Pancreas (tissue), 10 donors: ENCODE results near the gene CCDC127. TPM values are rescaled to one million over a fixed set of nuclear protein-coding genes. Genes with fewer than 3 reads are reported as not detected.
"Not testable (repeated sequence)": the region's sequence is repeated elsewhere in the genome, so short reads cannot be mapped to it uniquely, and the experiment has no call there.

Experiments
- ATAC-seq, 4 donors: fragments of 200-7000 bp; cut with Tn5 transposase; one replicate each; pipeline versions ENCODE4 v1.8.0 to v1.9.1; 2020; ENCODE audit warnings: mild to moderate bottlenecking in 4 of 4, moderate library complexity in 4 of 4
- DNase-seq, 6 donors: peaks; one replicate each; pipeline ENCODE4 v3.0.0-alpha.2; 2020
- FAIRE-seq: peaks from 2 replicates; lab custom pipeline; 2012; peaks lifted over from hg19 to GRCh38; lab: Jason Lieb, UNC
- H3K27ac ChIP-seq, 4 donors: fragments of 200-600 bp; sonication (generic); 1 replicate in 3 of 4; 2 replicates in 1 of 4; pipeline versions ENCODE4 v1.5.0 to v1.8.0; 2020
- H3K27me3 ChIP-seq, 4 donors: fragments of 200-600 bp; one replicate each; pipeline ENCODE4 v1.8.0; 2021
- H3K36me3 ChIP-seq, 3 donors: fragments of 200-600 bp; sonication (generic) in 1 of 3; one replicate each; pipeline versions ENCODE4 v1.5.0 to v1.8.0; 2020 to 2021
- H3K4me1 ChIP-seq, 3 donors: fragments of 200-600 bp; one replicate each; pipeline ENCODE4 v1.8.0; 2021
- H3K4me3 ChIP-seq, 4 donors: fragments of 200-600 bp; sonication (generic) in 2 of 4; one replicate each; pipeline versions ENCODE4 v1.5.0 to v1.8.0; 2020 to 2021
- H3K9me3 ChIP-seq, 4 donors: fragments of 200-600 bp; one replicate each; pipeline ENCODE4 v1.8.0; 2021
- WGBS, 2 donors: extraction: QIAGEN DNeasy Blood & Tissue Kit; methylation state at CpG; one replicate each; pipeline ENCODE4 v1.1.7; 2013; 5-methylcytosine and 5-hydroxymethylcytosine counted together
- intact Hi-C, 3 donors: fragments of 100-400 bp; cut with DNase I; formaldehyde crosslinking; loops; one replicate each; pipeline versions ENCODE4 v1.11.1 to v1.14.2; 2022
- polyA plus RNA-seq, 2 donors: library from polyadenylated mRNA; stranded (reverse); fragments of 200-250 nt; gene quantifications; one replicate each; pipeline ENCODE4 v1.2.3, GENCODE V29; 2013
- total RNA-seq, 6 donors: library from RNA; stranded (reverse); fragmentation: NEBNext Ultra II Directional in 4 of 6; extraction: Animal tissue kit (Norgen Biotek cat#: 25700) in 4 of 6; gene quantifications; one replicate each; pipeline versions ENCODE4 v1.2.1 to v1.2.4, GENCODE V29; 2021 to 2023
- TF ChIP-seq, protein P1 (sequence below), 4 donors: fragments of 200-600 bp; sonication (generic) in 3 of 4; IDR thresholded peaks; one replicate each; pipeline versions ENCODE4 v1.5.0 to v1.8.0; 2021; ENCODE audit warnings: antibody characterized with exemption in 4 of 4
- donor health status: healthy with polysubstance abuse.
- donor health status: DM: no; HTN: no; CAD: no; lungs with moderate emphysema.
- donor health status: DM: no; HTN: no; CAD: no.
- donor health status: control.
- donor health status: control.
- donor health status: Bipolar disorder and iron deficiency.
- donor health status: DM: yes; HTN: yes; CAD: no.
- donor health status: DM: no; HTN: no; CAD: no.
- donor health status: DM: no; HTN: no; CAD: no.
- donor health status: DM: yes; HTN: yes; CAD: no.

Gene CCDC127
- total and polyA plus RNA-seq, 8 donors = 1.2 to 3.9 (median 1.9) TPM

DNA sequence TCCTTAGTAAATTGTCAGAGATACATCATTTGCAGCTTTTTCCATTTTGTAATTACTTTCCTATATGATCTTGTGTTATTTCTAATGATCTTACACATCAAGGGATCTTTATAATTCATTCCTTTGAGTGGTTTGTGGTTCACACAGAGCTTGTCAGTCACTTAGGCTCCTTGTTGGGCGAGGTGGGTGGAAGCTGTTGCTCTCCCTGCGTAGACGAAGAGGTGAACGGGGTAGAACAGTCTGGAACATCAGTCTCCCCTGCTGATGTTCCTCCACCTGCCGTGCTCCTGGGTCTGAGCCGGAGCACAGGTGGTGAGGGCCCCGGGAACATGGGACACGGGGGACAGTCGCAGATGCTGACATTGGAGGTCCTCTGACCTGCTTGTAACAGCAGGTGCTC lies 17.6 kb upstream of the CCDC127 start:
- not testable (repeated sequence) for FAIRE-seq
- 94 to 99% methylated on average over 6 to 7 of the region's 9 CpGs for WGBS, 2 donors

DNA sequence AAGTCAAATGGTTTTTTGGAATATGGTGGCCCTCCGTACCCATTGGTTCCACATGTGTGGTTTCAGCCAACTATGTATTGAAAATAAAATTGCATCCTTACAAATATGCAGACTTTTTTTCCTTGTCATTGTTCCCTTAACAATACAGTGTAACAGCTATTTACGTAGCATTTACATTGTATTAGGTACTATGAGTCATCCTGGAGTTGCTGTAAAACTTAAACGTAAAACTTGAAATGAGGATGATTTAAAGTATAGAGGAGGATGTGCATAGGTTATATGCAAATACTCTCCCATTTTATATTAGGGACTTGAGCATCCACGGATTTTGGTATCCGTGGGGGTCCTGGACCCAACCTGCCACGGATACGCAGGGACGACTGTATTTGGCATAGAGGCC lies 16.5 kb upstream of the CCDC127 start:
- WGBS, 2 donors = 93% methylated on average over 8 of the region's 8 CpGs
- intact Hi-C loops = no loop called here

More for the DNA sequence above, 17.6 kb upstream of the CCDC127 start:
- H3K27ac ChIP-seq, DNase-seq, H3K4me1 ChIP-seq, H3K27me3 ChIP-seq, H3K9me3 ChIP-seq, H3K4me3 ChIP-seq, intact Hi-C loops, ATAC-seq: not testable (repeated sequence)
- peaks cover 4 to 71% (median 8%) of the 10 kb centered on the region in 3 donors for H3K36me3 ChIP-seq

DNA sequence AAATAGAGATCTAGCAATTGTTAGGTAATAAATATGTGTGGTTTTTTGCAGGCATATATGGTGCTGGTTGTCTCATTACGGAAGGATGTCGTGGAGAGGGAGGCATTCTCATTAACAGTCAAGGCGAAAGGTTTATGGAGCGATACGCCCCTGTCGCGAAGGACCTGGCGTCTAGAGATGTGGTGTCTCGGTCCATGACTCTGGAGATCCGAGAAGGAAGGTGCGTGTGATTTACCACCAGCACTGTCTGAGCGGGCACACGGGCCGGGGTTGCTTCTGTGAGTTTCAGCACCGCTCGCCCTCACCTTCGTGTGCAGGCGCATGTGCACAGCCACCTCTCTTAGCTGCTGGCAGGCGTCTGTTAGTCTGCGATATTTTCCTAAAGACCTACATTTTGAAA lies 15.5 kb upstream of the CCDC127 start:
- H3K4me3 ChIP-seq, H3K4me1 ChIP-seq, intact Hi-C loops, H3K27ac ChIP-seq, FAIRE-seq, DNase-seq, H3K27me3 ChIP-seq, H3K9me3 ChIP-seq, ATAC-seq: not testable (repeated sequence)
- 97% methylated on average over 20 of the region's 20 CpGs for WGBS, 2 donors
- peaks cover 8 to 72% (median 13%) of the 10 kb centered on the region in 3 donors for H3K36me3 ChIP-seq

More for the DNA sequence above, 16.5 kb upstream of the CCDC127 start:
- Histone ChIP-seq H3K4me3 (no peak overlapping the region), H3K27ac (no peak overlapping the region), H3K36me3 (peaks cover 5 to 69% (median 8%) of the 10 kb centered on the region in 3 donors), H3K9me3 (no peaks in the 10 kb centered on the region), H3K4me1 (no peaks in the 10 kb centered on the region), H3K27me3 (no peaks in the 10 kb centered on the region)
- TF ChIP-seq, protein P1, sequence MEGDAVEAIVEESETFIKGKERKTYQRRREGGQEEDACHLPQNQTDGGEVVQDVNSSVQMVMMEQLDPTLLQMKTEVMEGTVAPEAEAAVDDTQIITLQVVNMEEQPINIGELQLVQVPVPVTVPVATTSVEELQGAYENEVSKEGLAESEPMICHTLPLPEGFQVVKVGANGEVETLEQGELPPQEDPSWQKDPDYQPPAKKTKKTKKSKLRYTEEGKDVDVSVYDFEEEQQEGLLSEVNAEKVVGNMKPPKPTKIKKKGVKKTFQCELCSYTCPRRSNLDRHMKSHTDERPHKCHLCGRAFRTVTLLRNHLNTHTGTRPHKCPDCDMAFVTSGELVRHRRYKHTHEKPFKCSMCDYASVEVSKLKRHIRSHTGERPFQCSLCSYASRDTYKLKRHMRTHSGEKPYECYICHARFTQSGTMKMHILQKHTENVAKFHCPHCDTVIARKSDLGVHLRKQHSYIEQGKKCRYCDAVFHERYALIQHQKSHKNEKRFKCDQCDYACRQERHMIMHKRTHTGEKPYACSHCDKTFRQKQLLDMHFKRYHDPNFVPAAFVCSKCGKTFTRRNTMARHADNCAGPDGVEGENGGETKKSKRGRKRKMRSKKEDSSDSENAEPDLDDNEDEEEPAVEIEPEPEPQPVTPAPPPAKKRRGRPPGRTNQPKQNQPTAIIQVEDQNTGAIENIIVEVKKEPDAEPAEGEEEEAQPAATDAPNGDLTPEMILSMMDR (IDR thresholded peaks at IDR 0.05) = no peak
- no peak for FAIRE-seq
- no peak for ATAC-seq
- no peak for DNase-seq

DNA sequence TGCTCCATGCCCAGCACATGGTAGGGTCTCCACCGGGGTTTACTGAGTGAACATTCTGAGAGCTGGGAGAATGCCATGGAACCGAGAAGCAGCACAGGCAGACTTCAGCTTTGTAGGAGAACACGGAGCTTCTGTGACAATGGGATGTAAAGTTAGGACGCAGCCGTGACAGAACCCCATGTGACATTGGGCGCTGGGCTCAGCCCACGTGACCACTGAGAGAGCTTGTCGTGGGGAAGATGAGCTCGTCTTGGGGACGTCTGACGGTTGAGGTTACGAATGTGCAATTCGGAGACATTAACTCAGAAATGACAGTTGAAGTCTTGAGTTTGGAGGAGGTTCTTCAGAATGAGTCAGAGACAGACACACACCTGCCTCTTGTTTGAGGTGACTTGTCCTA lies 13.7 kb upstream of the CCDC127 start:
- whole genome bisulfite sequencing, 2 donors = 85 to 89% methylated on average over 13 of the region's 13 CpGs
- no peaks in the 10 kb centered on the region for H3K4me1 ChIP-seq
- no peak for ATAC-seq
- no peak overlapping the region for H3K27ac ChIP-seq
- no peaks in the 10 kb centered on the region for H3K27me3 ChIP-seq
- FAIRE-seq = no peak
- intact Hi-C loops = no loop called here
- no peak overlapping the region for H3K4me3 ChIP-seq
- peaks cover 8 to 82% (median 14%) of the 10 kb centered on the region in 3 donors for H3K36me3 ChIP-seq
- TF ChIP-seq, protein P1 (IDR thresholded peaks at IDR 0.05) = no peak
- H3K9me3 ChIP-seq = no peaks in the 10 kb centered on the region
- no peak for DNase-seq

DNA sequence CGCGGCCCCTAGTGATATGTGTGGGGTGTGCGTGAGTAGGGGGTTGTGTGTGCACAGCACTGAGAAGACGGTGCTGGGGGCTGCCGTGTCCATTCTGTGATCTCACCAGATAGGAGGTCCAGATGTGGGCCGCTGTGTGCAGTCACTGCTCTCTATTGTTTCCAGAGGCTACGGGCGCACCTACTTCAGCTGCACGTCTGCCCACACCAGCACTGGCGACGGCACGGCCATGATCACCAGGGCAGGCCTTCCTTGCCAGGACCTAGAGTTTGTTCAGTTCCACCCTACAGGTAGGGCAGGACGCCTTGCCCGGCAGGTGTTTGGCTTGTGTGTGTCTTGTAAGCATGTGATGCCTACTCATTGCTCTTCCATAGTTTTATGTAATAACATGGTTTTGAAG lies 12.8 kb upstream of the CCDC127 start:
- Histone ChIP-seq H3K27me3 (no peaks in the 10 kb centered on the region), H3K4me3 (no peak overlapping the region), H3K4me1 (no peaks in the 10 kb centered on the region), H3K27ac (no peak overlapping the region), H3K9me3 (no peaks in the 10 kb centered on the region), H3K36me3 (peaks cover 11 to 85% (median 14%) of the 10 kb centered on the region in 3 donors)
- TF ChIP-seq, protein P1 (IDR thresholded peaks at IDR 0.05) = no peak
- no peak for DNase-seq
- FAIRE-seq = no peak
- intact Hi-C loops = no loop called here
- 95 to 96% methylated on average over 14 of the region's 14 CpGs for WGBS, 2 donors
- no peak for ATAC-seq

DNA sequence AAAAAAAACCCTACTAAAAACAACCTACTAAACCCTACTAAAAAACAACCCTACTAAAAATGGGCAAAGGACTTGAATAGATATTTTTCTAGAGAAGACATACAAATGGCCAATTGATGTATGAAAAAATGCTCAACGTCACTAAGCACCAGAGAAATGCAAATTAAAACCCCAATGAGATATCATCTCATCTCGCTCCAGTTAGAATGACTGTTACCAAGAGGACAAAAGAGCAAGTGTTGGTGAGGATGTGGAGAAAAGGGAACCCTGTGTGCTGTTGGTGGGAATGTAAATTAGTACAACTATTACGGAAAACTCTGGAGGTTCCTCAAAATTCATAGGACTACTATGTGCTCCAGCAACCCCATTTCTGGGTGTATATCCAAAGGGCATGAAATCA lies 10.9 kb upstream of the CCDC127 start:
- WGBS, 2 donors = 58 to 93% methylated on average over 3 of the region's 3 CpGs
- Histone ChIP-seq H3K27ac (no peak overlapping the region), H3K36me3 (peaks cover 6 to 84% (median 10%) of the 10 kb centered on the region in 3 donors)

DNA sequence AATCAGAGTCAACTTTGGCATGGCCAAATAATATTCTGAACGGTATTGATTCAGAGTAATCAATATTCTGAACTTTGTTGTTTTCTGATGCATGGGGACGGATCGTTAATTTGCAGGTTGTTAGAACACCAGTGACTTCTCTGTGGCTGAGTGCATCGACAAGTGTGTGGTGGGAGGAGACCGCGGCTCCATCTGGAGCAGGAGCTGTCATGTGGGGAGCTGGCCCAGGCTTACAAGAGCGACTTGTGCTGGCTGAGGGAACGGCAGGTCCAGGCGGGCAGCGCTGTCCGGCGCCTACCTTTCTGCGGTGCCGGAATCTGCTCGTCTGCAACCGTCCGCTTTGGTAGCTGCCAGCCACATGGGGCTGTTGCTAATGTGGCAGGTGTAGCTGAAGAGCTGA lies 9.4 kb upstream of the CCDC127 start:
- H3K9me3 ChIP-seq, FAIRE-seq, intact Hi-C loops, H3K27ac ChIP-seq, ATAC-seq, DNase-seq, H3K4me1 ChIP-seq, H3K4me3 ChIP-seq, H3K27me3 ChIP-seq: not testable (repeated sequence)
- 84 to 93% methylated on average over 7 to 14 of the region's 17 CpGs for WGBS, 2 donors
- peaks cover 4 to 76% (median 10%) of the 10 kb centered on the region in 3 donors for H3K36me3 ChIP-seq

More for the DNA sequence above, 10.9 kb upstream of the CCDC127 start:
- no peaks in the 10 kb centered on the region for H3K9me3 ChIP-seq
- no peak overlapping the region for H3K4me3 ChIP-seq
- no peaks in the 10 kb centered on the region for H3K4me1 ChIP-seq
- no peak for ATAC-seq
- intact Hi-C loops = no loop called here
- TF ChIP-seq, protein P1 (IDR thresholded peaks at IDR 0.05) = no peak
- H3K27me3 ChIP-seq = no peaks in the 10 kb centered on the region
- FAIRE-seq = no peak
- DNase-seq = no peak
